IPS-18c (cell line): ENCODE data around the gene CLIP1.
"Not testable (repeated sequence)": the region's sequence is repeated elsewhere in the genome, so short reads cannot be mapped to it uniquely, and the experiment has no call there.

Experiments used
- H3K4me3 ChIP-seq: 2 replicates; pipeline ENCODE4 v1.7.0; 2013; ENCODE audit warnings: low read depth, mild to moderate bottlenecking, low read length, moderate library complexity; ENCODE audit not compliant: insufficient read depth
- H3K9me3 ChIP-seq: one replicate; pipeline ENCODE4 v1.6.1; 2013; ENCODE audit warnings: mild to moderate bottlenecking, low read length, moderate library complexity; ENCODE audit not compliant: control insufficient read depth, insufficient read depth

Gene CLIP1

GRCh38 chr12:122407208-122407607 is 15.3 kb downstream of the CLIP1 start:
- Histone ChIP-seq H3K9me3 (peaks cover 2% of the 10 kb centered on the region), H3K4me3 (no peak overlapping the region)

- Histone ChIP-seq H3K4me3 (no peak overlapping the region), H3K9me3 (peaks cover 2% of the 10 kb centered on the region)
These were observed 15.7 kb downstream of the CLIP1 start for GRCh38 chr12:122406701-122407164.

- Histone ChIP-seq H3K4me3 (no peak overlapping the region), H3K9me3 (no peaks in the 10 kb centered on the region)
These were observed 18.6 kb downstream of the CLIP1 start for GRCh38 chr12:122403831-122404230.

- H3K9me3 ChIP-seq = no peaks in the 10 kb centered on the region
These were observed 19.2 kb downstream of the CLIP1 start for GRCh38 chr12:122403115-122403770.

GRCh38 chr12:122402264-122402663 is 20.2 kb downstream of the CLIP1 start:
- Histone ChIP-seq H3K9me3 (no peaks in the 10 kb centered on the region), H3K4me3 (no peak overlapping the region)

More at GRCh38 chr12:122403115-122403770, 19.2 kb downstream of the CLIP1 start:
- no peak overlapping the region for H3K4me3 ChIP-seq

GRCh38 chr12:122399592-122400373 is 22.7 kb downstream of the CLIP1 start:
- H3K4me3 ChIP-seq = no peak overlapping the region
- no peaks in the 10 kb centered on the region for H3K9me3 ChIP-seq

DNA sequence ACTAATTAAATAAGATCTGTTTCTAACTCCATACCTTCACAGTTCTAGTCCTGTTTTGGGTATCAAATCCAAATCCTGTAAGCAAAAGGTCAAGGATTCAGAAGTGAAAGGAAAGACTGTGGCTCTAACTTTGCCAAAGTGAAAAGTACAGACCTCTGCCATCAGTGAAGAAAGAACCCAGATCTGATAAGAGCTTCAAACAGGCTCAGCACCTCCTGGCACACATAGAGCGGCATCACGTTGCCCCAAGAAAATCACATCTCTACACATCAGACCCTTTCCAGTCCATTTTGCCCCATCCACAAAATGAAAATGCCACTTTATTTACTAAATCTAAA is 23.2 kb downstream of the CLIP1 start:
- Histone ChIP-seq H3K4me3 (no peak overlapping the region), H3K9me3 (no peaks in the 10 kb centered on the region)

DNA sequence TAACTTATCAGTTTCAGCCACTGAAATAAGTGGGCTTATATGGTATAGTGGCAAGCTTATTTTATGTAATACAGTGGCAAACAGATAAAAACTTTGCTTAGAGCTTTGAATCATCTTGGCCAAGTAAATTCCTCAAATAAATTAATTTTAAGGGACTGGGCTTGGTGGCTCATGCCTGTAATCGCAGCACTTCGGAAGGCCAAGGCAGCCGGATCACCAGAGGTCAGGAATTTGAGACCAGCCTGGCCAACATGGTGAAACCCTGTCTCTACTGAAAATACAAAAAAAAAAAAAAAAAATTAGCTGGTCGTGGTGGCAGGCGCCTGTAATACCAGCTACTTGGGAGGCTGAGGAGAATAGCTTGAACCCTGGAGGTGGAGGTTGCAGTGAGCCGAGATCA is 24.5 kb downstream of the CLIP1 start:
- not testable (repeated sequence) for H3K4me3 ChIP-seq, H3K9me3 ChIP-seq

GRCh38 chr12:122395319-122395718 is 27.1 kb downstream of the CLIP1 start:
- Histone ChIP-seq H3K9me3 (no peaks in the 10 kb centered on the region), H3K4me3 (no peak overlapping the region)

DNA sequence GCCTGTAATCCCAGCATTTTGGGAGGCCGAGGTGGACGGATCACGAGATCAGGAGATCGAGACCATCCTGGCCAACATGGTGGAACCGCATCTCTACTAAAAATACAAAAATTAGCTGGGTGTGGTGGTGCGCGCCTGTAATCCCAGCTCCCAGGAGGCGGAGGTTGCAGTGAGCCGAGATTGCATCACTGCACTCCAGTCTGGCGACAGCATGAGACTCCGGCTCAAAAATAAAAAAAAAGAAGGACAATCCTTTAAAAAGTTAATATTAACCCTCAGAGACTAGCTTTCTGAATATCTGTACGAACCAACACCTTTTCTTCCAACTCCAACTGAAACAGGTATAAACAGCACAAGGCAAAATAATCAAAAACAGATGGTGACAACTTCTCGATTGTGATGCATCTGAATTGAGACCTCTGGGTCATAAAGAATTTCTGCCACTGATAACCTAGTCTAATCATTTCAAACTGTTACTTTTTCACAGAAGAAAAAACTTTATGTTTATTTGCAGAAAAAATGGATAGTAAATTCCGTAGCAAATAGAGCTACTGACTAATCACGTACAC is 27.8 kb downstream of the CLIP1 start:
- Histone ChIP-seq H3K4me3 (no peak overlapping the region), H3K9me3 (no peaks in the 10 kb centered on the region)

GRCh38 chr12:122393817-122394216 is 28.7 kb downstream of the CLIP1 start:
- H3K4me3 ChIP-seq = no peak overlapping the region
- no peaks in the 10 kb centered on the region for H3K9me3 ChIP-seq

- Histone ChIP-seq H3K9me3 (no peaks in the 10 kb centered on the region), H3K4me3 (no peak overlapping the region)
These were observed 30.1 kb downstream of the CLIP1 start for GRCh38 chr12:122392411-122392810.

GRCh38 chr12:122389677-122390076 is 32.8 kb downstream of the CLIP1 start:
- H3K9me3 ChIP-seq = no peaks in the 10 kb centered on the region
- no peak overlapping the region for H3K4me3 ChIP-seq

- H3K9me3 ChIP-seq = no peaks in the 10 kb centered on the region
- no peak overlapping the region for H3K4me3 ChIP-seq
These were observed 34.6 kb downstream of the CLIP1 start for GRCh38 chr12:122387887-122388286.

DNA sequence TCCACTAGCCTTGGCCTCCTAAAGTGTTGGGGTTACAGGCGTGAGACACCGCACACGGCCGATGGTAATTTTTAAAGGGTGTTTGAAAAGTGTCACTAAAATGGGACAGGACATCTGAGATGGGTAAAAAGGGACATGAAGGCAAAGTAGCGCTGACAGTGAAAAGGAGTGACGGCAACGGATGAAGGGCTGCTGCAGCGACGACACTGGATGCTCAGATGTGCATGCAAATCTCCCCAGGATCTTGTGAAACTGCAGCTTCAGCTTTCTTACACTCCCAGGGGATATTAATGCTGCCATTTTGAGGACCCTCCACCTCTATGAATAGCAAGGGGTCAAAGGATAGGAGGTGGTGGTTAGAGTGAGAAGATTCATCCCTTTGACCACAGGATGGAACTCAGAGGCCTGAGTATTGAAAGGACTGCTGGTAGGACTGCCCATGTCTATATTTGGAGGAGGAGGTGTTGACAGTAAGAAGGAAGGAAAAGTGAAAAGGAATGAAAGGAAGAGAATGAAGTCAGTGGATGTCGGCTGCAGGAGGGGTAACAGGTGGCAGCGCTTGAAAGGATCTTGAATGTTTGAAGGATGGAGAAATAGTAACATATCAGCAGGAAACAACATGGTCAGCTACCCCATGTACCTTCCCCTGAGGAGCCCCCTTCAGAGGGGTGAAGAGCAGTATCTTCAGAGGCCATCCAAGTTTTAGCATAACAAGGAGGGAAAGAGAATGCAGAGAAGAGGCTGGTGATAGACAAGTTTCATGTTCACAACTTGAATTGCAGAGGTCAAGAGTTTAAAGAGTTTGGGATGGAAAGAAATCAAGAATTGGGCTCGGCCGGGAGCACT is 37.1 kb downstream of the CLIP1 start:
- no peaks in the 10 kb centered on the region for H3K9me3 ChIP-seq
- no peak overlapping the region for H3K4me3 ChIP-seq

- Histone ChIP-seq H3K9me3 (no peaks in the 10 kb centered on the region), H3K4me3 (no peak overlapping the region)
These were observed 39.5 kb downstream of the CLIP1 start for GRCh38 chr12:122382919-122383350.

DNA sequence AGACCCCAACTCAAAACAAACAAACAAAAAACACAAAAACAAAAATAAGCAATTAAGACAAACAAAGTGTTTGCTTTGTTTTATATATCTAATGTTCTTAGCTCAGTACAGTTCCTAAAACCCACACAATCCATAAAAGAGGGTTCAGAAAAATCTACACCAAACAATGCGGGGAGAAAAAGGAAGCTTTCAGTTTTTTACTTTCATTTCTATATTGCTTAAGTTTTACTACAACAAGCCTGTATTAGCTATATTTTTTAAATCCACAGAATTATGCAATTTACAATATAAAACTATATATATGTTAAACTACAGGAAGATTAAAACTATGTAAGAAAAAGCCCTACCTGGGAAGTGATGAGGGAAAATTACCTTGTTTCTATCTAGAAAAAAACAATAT is 41.4 kb downstream of the CLIP1 start:
- H3K9me3 ChIP-seq = no peaks in the 10 kb centered on the region
- H3K4me3 ChIP-seq = no peak overlapping the region
